Measurements from ENCODE around the gene COA8. TPM values are rescaled to one million over a fixed set of nuclear protein-coding genes. Genes with fewer than 3 reads are reported as not detected.

Gene COA8
- total and polyA plus RNA-seq, 2 of the 4 experiments (the other 2 are of a cell fraction), result 12.2 to 21.1 TPM

DNA sequence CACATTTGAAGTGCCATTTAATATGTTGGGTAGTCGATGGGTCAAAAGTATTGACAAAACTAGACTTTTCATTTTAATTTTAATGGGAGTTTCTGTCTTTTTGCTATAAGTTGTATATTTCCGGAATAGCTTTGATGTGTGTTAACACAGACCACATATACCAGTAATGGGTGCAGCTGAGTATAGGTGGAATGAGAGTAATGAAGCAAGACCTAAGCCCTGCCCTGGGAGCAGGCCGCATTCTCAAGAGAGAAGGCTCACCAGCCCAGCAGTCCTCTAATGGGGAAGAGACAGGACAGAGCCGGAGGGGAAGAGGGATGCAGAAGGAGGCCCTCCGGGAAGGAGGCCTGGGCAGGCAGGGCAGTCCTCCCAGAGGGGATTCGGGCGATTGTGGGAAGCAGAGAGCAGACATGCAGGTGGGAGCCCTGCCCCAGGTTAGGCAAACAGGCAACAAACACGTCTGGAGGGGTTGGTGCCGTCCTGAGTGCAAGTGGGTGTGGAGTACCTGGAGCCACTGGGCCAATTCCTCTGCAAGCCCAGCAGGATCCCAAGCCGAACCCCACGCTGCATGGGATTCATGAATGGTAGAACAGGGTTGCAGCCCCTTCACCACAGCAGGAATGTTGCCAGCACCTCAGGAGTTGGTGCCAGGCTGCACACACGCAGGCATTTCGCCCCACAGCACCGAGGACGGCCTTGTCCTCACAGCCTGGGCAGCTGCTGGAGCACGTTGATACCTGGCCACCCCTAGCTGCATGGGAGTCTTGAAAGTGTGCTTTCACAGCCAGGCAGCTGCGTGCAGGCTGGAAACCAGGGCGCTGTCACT lies 48.0 kb upstream of the COA8 start:
- Histone ChIP-seq H3K27me3 (ENCODE audit: control insufficient read depth, insufficient read depth, low read length) (no peaks in the 10 kb centered on the region), H2AFZ (replicated peaks; ENCODE audit: low read length, poor library complexity) (no peak overlapping the region), H2BK15ac (ENCODE audit: low read depth, low read length) (no peak overlapping the region), H3K36me3 (ENCODE audit: control insufficient read depth, insufficient read depth, low read length) (peaks cover 16% of the 10 kb centered on the region), H4K8ac (ENCODE audit: low read depth in 2 of 2, low read length in 2 of 2) (no peak overlapping the region), H3K79me1 (ENCODE audit: low read depth in 1 of 2, low read length in 2 of 2) (peaks cover 0 to 11% of the 10 kb centered on the region in 2 experiments; a peak in 2 of 4 replicates), H3K9ac (ENCODE audit: low read depth, low read length) (no peak overlapping the region), H3K18ac (ENCODE audit: low read depth, low read length) (no peak overlapping the region), H3K9me3 (ENCODE audit: control insufficient read depth, insufficient read depth, low read length) (no peaks in the 10 kb centered on the region), H2BK5ac (ENCODE audit: low read depth, low read length, poor library complexity, severe bottlenecking) (no peak overlapping the region), H3K4me1 (ENCODE audit: control insufficient read depth, insufficient read depth, low read length) (peaks cover 19% of the 10 kb centered on the region), H3K4ac (ENCODE audit: low read depth, low read length) (no peak overlapping the region), H3K27ac (ENCODE audit: insufficient read depth, low read length) (no peak overlapping the region), H3K4me3 (ENCODE audit: insufficient read depth, low read depth, low read length) (no peak overlapping the region), H4K20me1 (ENCODE audit: insufficient read depth, low read length) (peaks cover 24% of the 10 kb centered on the region), H3K56ac (ENCODE audit: extremely low read depth, insufficient read depth, low read length) (no peak overlapping the region), H3K9me1 (ENCODE audit: insufficient read depth, low read length) (no peaks in the 10 kb centered on the region), H3K14ac (replicated peaks; ENCODE audit: low read depth, low read length) (no peak overlapping the region), H2AK9ac (replicated peaks; ENCODE audit: low read depth, low read length, poor library complexity) (no peak overlapping the region), H2AK5ac (ENCODE audit: low read depth, low read length) (no peak overlapping the region), H4K91ac (ENCODE audit: insufficient read depth, low read depth, low read length) (no peak overlapping the region), H4K5ac (ENCODE audit: low read depth, low read length) (no peak overlapping the region), H3K23ac (ENCODE audit: low read depth, low read length) (no peak overlapping the region), H2BK20ac (ENCODE audit: low read depth, low read length) (no peak overlapping the region), H2BK120ac (ENCODE audit: low read depth, low read length) (no peak overlapping the region), H3K4me2 (ENCODE audit: low read depth, low read length) (no peak overlapping the region)
- ChIA-PET CTCF (no interaction called here), POLR2A (ENCODE audit: unreplicated experiment) (no interaction called here)
- DNase-seq (no peak), ATAC-seq (ENCODE audit: low read depth) (no peak)
- intact Hi-C loops (cut with micrococcal nuclease) (no loop called here), dilution Hi-C loops (cut with HindIII; ENCODE audit: low sequenced_read_pairs, unreplicated experiment) (no loop called here), in situ Hi-C loops (cut with MboI; ENCODE audit: low sequenced_read_pairs) (no loop called here)
- 97% methylated on average over 5 of the region's 18 CpGs; no CpG with 5 or more reads in 1 of the 2 experiments for WGBS, 2 experiments (ENCODE audit: extremely low coverage in 2 of 2, insufficient read length in 1 of 2)
- BruUV-seq (replicated peaks), result no TSS peak
- TF ChIP-seq FOS (IDR thresholded peaks at IDR 0.05; ENCODE audit: low read depth, low read length) (no peak), RAD21 (IDR thresholded peaks at IDR 0.05; ENCODE audit: low read length) (no peak), SMC3 (IDR thresholded peaks at IDR 0.05; ENCODE audit: low read depth, low read length) (no peak), CEBPB (IDR thresholded peaks at IDR 0.05; ENCODE audit: low read depth, low read length) (no peak), MXI1 (IDR thresholded peaks at IDR 0.05; ENCODE audit: borderline replicate concordance, low read depth, low read length) (no peak), MAFK (IDR thresholded peaks at IDR 0.05; ENCODE audit: low read depth, low read length) (no peak), MAZ (IDR thresholded peaks at IDR 0.05; ENCODE audit: borderline replicate concordance, low read depth, low read length) (no peak), POLR2A (IDR thresholded peaks at IDR 0.05; ENCODE audit: low read depth, low read length) (no peak), RFX5 (IDR thresholded peaks at IDR 0.05; ENCODE audit: low read depth, low read length) (no peak), RCOR1 (IDR thresholded peaks at IDR 0.05; ENCODE audit: insufficient replicate concordance, low read length) (no peak), BHLHE40 (IDR thresholded peaks at IDR 0.05; ENCODE audit: low read depth, low read length) (no peak), NFE2L2 (IDR thresholded peaks at IDR 0.05; ENCODE audit: low read depth, low read length) (no peak)
- TF ChIP-seq, protein P1, sequence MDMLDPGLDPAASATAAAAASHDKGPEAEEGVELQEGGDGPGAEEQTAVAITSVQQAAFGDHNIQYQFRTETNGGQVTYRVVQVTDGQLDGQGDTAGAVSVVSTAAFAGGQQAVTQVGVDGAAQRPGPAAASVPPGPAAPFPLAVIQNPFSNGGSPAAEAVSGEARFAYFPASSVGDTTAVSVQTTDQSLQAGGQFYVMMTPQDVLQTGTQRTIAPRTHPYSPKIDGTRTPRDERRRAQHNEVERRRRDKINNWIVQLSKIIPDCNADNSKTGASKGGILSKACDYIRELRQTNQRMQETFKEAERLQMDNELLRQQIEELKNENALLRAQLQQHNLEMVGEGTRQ (IDR thresholded peaks at IDR 0.05; ENCODE audit: low read depth, low read length), result no peak
- TF ChIP-seq, protein P2, sequence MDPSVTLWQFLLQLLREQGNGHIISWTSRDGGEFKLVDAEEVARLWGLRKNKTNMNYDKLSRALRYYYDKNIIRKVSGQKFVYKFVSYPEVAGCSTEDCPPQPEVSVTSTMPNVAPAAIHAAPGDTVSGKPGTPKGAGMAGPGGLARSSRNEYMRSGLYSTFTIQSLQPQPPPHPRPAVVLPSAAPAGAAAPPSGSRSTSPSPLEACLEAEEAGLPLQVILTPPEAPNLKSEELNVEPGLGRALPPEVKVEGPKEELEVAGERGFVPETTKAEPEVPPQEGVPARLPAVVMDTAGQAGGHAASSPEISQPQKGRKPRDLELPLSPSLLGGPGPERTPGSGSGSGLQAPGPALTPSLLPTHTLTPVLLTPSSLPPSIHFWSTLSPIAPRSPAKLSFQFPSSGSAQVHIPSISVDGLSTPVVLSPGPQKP (IDR thresholded peaks at IDR 0.05; ENCODE audit: borderline replicate concordance, low read depth, low read length), result no peak
- TF ChIP-seq, protein P3, sequence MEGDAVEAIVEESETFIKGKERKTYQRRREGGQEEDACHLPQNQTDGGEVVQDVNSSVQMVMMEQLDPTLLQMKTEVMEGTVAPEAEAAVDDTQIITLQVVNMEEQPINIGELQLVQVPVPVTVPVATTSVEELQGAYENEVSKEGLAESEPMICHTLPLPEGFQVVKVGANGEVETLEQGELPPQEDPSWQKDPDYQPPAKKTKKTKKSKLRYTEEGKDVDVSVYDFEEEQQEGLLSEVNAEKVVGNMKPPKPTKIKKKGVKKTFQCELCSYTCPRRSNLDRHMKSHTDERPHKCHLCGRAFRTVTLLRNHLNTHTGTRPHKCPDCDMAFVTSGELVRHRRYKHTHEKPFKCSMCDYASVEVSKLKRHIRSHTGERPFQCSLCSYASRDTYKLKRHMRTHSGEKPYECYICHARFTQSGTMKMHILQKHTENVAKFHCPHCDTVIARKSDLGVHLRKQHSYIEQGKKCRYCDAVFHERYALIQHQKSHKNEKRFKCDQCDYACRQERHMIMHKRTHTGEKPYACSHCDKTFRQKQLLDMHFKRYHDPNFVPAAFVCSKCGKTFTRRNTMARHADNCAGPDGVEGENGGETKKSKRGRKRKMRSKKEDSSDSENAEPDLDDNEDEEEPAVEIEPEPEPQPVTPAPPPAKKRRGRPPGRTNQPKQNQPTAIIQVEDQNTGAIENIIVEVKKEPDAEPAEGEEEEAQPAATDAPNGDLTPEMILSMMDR (conservative IDR thresholded peaks at IDR 0.05; ENCODE audit: low read depth, low read length), result no peak
